ENCODE measurements around the gene OR10A5.

GRCh38 chr11:6888830-6889229 lies 43.3 kb downstream of the OR10A5 start:
- TF ChIP-seq CTCF (IDR thresholded peaks at IDR 0.05) (no peak), POLR2AphosphoS5 (IDR thresholded peaks at IDR 0.05) (no peak), POLR2A (IDR thresholded peaks at IDR 0.05) (no peak), EP300 (IDR thresholded peaks at IDR 0.05) (no peak)
